Measurements from ENCODE around the gene NLE1.
"Not testable (repeated sequence)": the region's sequence is repeated elsewhere in the genome, so short reads cannot be mapped to it uniquely, and the experiment has no call there.

The NLE1 gene

DNA sequence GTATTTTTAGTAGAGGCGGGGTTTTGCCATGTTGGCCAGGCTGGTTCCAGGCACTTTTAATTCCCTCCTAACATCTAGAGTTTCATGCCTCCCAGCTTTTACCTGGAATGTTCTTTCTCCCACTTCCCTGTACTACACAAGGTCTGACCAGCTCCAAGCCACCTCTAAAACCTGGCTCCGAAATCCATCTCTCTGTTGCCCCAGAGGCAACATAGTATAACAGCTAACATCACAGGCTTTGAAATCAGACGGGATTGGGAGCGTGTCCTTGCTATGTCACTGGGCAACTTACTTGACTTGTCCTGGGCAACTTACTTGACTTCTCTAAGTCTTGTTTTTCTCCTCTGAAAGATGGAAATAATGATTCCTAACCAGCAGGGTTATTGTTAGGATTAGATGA is 20.7 kb upstream of the NLE1 start:
- DNase-seq: no peak

DNA sequence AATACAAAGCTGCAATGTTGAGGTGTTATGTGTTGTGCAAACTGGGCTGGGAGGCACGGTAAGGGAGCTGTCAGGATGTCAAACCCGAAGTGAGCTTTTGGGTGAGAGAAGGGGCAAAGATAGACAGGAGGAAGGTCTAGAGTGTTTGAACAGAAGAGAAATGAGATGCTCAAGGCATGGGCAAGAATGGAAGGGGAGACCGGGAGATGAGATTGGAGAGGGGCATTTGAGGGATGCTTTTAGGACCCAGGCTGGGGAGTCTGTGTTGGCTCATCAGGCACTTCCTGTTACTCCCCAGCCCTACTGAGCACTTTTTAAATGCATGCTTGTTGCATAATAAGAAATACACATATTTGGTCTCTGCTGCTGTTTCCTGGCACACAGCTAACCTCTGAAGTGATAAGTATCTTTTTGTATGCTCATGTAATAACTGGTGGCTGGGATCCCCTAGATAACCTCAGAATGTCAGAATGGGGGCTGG is 19.2 kb upstream of the NLE1 start:
- no peak for DNase-seq

GRCh38 chr17:35160354-35161201 is 18.5 kb upstream of the NLE1 start:
- DNase-seq: no peak

DNA sequence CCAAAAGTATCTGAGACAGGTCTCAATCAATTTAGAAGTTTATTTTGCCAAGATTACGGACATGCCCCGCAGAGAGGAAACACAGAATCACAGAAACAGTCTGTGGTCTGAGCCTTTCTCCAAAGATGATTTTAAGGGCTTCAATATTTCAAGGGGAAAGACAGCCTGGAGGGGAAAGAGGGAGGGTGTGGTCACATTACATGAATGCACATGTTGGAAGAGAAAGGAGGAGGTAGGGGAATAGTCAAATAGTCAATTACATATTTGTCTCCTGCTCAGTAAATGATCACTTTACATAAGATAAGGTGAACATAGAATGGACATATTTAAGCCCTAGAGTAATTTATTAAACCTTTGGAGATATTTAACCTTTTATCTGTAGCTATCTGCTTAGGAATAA is 17.8 kb upstream of the NLE1 start:
- no peak for DNase-seq

GRCh38 chr17:35155246-35155645 is 13.1 kb upstream of the NLE1 start:
- no peak for DNase-seq

DNA sequence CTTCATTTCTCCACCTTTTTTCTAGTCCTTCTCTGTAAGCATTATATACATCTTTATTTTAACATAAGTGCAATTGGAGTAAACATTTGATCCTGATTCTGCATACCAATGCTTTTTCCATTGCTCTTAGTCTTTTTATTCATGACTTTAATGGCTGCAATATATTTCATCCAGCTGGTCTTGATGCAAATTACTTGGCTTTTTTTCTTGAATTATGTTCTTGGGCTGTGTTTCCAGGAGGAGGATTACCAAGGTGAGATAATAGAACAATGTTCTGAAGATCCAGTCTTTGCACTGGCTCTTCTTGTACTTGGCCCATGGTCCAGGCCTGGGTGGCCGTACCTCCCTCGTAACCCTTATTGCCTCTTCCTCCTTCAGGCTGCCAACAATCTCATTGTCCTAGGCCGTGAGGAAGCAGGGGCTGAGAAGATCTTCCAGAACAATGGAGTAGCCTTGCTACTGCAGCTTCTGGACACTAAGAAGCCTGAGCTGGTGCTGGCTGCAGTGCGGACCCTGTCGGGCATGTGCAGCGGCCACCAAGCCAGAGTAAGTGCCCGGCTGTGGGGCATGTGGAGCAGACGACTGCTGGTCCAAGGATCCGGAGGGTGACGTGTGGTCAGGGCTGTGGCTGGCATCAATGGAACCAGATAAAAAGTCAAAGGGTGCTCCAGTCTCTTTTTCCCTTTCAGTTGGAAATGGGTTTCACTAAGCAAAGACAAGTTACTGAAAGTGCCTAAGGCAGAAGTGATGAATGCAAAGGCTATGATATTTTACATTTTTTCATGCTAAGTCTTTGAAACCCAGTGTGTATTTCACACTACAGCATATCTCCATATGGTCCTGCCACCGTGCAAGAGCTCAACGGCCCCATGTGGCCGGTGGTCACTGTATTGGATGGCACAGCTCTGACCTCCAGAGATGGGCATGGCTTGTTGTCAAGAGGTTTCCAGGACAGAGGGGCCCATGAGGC is 12.4 kb upstream of the NLE1 start:
- no peak for DNase-seq

DNA sequence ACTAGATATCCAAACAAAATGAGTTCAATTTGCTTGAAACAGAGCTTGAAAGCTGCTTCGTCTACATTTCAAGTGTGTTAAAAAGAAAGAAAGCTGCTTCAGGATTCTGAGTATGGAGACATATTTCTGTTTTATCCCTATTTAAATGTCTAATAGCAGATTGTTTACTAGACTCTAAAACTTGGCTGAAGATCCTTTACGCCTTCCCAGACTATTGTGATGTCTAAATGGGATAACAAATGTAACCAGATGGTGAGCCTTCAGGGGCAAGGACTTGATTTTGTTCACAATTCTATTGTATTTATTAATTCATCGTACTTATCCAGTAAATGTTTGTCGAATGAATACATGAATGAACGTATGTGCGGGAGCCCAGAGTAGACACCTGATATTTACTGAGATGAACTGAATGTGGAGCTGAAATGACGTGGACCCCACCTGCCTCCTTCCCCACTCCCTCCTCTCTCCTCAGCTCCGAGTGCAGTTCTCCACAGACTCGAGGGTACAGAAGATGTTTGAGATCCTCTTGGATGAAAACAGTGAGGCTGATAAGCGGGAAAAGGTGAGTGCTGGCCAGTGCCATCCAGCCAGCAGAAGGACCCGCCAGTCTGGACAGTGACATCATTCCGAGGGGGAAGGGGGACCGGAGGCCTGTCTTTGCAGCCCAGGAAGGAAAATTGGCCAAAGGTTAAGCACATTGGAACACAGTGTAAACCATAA is 10.5 kb upstream of the NLE1 start:
- DNase-seq: no peak

DNA sequence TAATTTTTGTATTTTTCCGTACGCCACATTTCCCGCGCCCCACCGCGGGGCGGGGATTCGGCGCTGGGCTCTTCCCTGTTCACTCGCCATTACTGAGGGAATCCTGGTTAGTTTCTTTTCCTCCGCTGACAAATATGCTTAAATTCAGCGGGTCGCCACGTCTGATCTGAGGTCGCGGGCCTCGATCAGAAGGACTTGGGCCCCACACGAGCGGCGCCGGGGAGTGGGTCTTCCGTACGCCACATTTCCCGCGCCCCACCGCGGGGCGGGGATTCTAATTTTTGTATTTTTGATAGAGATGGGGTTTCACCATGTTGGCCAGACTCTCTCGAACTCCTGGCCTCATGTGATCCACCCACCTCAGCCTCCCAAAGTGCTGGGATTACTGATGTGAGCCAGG is 9.0 kb upstream of the NLE1 start:
- not testable (repeated sequence) for DNase-seq

GRCh38 chr17:35149941-35150340 is 7.8 kb upstream of the NLE1 start:
- no peak for DNase-seq

- no peak for DNase-seq
Measured at GRCh38 chr17:35148144-35148543, 6.0 kb upstream of the NLE1 start.

DNA sequence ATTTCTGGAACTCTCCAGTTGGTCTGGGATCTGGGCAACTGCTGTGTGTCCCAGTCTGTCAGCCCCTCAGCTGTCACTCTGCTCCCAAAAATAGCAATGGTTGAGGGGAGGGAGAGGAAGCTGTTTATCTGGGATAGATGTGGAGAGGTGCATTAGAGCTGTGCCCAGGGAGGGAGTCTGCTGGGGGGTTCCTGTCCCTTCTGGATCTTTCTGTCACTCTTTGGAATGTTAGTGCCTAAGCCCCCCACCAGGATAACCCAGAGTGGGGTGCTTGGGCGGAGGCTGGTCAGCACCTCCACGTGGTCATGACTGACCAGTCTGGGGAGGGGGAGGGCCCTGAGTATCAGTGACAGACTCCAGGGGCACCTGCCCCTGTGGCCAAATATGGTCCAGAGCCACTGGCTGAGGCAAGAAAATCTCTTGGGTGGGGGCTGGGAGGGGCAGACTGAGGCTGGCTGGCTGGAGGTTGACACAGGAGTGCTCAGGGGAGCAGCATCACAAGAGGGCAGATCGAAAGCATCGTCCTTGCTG is 5.3 kb upstream of the NLE1 start, which contains the start of gene UNC45B:
Gene UNC45B, plus strand, starts transcription at position 443 of the 531 bp plus-strand sequence. CDS start 447 bp downstream, outside the sequence.
- no peak for DNase-seq

DNA sequence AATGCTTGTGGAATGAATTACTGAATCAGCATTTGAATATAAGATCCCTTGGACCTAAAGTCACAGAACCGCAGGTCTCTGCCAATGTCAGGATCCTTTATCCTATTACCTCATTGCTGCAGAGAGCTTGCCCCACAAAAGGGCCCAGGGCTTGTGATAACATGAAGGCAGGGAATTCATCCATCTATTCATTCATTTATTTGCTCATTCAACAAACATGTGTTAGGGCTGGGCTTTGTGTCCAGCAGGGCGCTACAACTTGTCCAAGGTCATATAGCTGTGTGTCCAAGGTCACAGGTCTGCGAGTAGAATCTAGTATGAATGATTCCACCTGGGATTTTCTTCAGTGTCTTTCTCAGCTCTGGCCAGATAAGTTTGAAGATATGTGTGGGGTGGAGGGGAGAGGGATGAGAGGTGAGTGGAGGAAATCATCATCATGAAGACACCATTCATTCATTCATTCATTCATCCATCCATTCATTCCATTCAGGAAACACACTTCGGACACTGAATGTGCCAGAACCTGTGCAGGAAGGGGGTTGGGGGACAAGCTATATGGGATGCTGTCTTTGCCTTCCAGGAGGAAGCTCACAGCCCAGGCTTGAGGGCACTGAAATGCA is 4.2 kb upstream of the NLE1 start:
- DNase-seq: no peak

DNA sequence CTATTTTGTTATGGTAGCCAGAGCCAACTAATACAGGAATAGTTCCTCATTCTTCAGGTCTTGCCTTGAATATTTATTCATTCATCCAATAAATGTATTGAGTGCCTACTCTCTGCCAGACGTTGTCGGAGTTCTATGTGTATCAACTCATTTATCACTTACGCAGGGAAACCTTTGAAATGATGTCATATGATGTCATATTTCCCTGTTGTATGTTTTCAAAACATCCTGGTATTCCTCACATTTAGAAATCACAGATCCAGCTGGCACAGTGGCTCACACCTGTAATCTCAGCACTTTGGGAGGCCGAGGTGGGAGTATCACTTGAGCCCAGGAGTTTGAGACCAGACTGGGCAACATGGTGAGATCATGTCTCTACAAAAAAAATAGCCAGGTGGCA is 2.7 kb upstream of the NLE1 start:
- DNase-seq: no peak

DNA sequence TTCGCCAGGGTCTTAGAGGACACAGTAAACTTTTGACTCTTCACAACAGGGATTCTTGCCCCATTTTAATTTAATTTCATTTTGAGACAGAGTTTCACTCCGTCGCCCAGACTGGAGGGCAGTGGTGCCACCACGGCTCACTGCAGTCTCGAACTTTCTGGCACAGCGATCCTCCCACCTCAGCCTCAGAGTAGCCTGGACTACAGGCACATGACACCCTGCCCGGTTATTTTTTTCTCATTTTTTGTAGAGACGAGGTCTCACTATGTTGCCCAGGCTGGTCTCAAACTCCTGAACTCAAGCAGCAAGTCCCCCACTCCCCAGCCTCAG is 329 bp upstream of the NLE1 start:
- DNase-seq: no peak

GRCh38 chr17:35138218-35138617 is 3.9 kb downstream of the NLE1 start:
- DNase-seq: no peak

DNA sequence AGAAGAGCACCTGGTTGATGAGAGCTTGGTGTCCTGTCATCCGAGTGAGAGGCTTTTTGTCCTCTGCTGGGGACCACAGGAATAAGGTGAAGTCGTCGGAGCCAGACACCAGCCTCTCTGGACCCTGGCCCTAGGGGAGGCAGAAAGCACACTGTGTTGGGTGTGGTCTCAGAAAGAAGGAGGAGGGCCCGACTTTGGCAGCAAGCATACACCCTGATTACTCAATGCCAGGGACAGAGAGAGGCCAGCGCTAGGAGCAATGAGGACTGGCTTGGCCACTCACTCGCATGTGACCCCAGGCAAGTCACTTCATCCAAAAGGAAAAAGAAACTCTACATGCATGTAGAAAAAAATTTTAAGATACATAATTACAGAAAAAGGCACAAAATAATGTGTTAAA is 6.8 kb downstream of the NLE1 start:
- DNase-seq: no peak

GRCh38 chr17:35132816-35133550 is 9.1 kb downstream of the NLE1 start:
- no peak for DNase-seq

GRCh38 chr17:35132099-35132498 is 10.0 kb downstream of the NLE1 start:
- DNase-seq: no peak

- DNase-seq: no peak
Measured at GRCh38 chr17:35130392-35130791, 11.7 kb downstream of the NLE1 start.

- DNase-seq: no peak
Measured at GRCh38 chr17:35129973-35130351, 12.1 kb downstream of the NLE1 start.

Data from hypothalamus (tissue), 51 donors.